GM19463 (cell line): Measurements from ENCODE around the gene ASAP2.

Source experiments
- ATAC-seq: cut with Tn5 transposase; IDR thresholded peaks from one replicate; pipeline ENCODE4 v1.9.1; 2021; ENCODE audit warnings: mild to moderate bottlenecking, moderate library complexity; ENCODE audit not compliant: unreplicated experiment

ASAP2 gene

GRCh38 chr2:9205963-9206948 lies at the start of gene ASAP2:
TSS of gene ASAP2 (plus strand) at chr2:9206812. CDS start at chr2:9207105, 293 bp downstream.
- ATAC-seq = peak; percentile 63

- ATAC-seq = no peak
Measured at GRCh38 chr2:9158786-9159779, 47.5 kb upstream of the ASAP2 start.

GRCh38 chr2:9160732-9161131 lies 45.9 kb upstream of the ASAP2 start:
- ATAC-seq = no peak

- ATAC-seq = no peak
Measured at GRCh38 chr2:9162841-9163240, 43.8 kb upstream of the ASAP2 start.

GRCh38 chr2:9163306-9164111 lies 43.1 kb upstream of the ASAP2 start:
- no peak for ATAC-seq

GRCh38 chr2:9164112-9164608 lies 42.5 kb upstream of the ASAP2 start:
- ATAC-seq = no peak

GRCh38 chr2:9165625-9166024 lies 41.0 kb upstream of the ASAP2 start:
- ATAC-seq = no peak

GRCh38 chr2:9166579-9167377 lies 39.8 kb upstream of the ASAP2 start:
- no peak for ATAC-seq

- ATAC-seq = no peak
Measured at GRCh38 chr2:9167718-9168657, 38.6 kb upstream of the ASAP2 start.

- ATAC-seq = no peak
Measured at GRCh38 chr2:9168821-9169221, 37.8 kb upstream of the ASAP2 start.

GRCh38 chr2:9169349-9170107 lies 37.1 kb upstream of the ASAP2 start:
- ATAC-seq = no peak

GRCh38 chr2:9170458-9171130 lies 36.0 kb upstream of the ASAP2 start:
- no peak for ATAC-seq

- ATAC-seq = no peak
Measured at GRCh38 chr2:9174771-9175437, 31.7 kb upstream of the ASAP2 start.

- peak; percentile 61 for ATAC-seq
Measured at GRCh38 chr2:9178110-9178903, 28.3 kb upstream of the ASAP2 start.

GRCh38 chr2:9178904-9179571 lies 27.6 kb upstream of the ASAP2 start:
- ATAC-seq = peak; percentile 74
